ENCODE results near the gene ATP11A.

ATP11A gene

GRCh38 chr13:112902669-112903068 lies 212.8 kb downstream of the ATP11A start:
- Histone ChIP-seq H3K9me3 (ENCODE audit: insufficient read depth, low read length) (peaks cover 23% of the 10 kb centered on the region), H3K4me3 (ENCODE audit: insufficient read length, low read depth) (no peak overlapping the region), H3K27me3 (ENCODE audit: insufficient read depth, insufficient read length) (no peaks in the 10 kb centered on the region), H3K9ac (ENCODE audit: insufficient read length, low read depth) (no peak overlapping the region), H3K4me1 (ENCODE audit: insufficient read depth, insufficient read length) (peaks cover 12% of the 10 kb centered on the region), H3K36me3 (ENCODE audit: insufficient read depth, insufficient read length, low read length) (no peaks in the 10 kb centered on the region)
- TF ChIP-seq ZNF274 (IDR thresholded peaks at IDR 0.05; ENCODE audit: low read depth, low read length) (no peak), SUZ12 (IDR thresholded peaks at IDR 0.05; ENCODE audit: extremely low read depth, insufficient read depth, insufficient read length) (no peak), YY1 (IDR thresholded peaks at IDR 0.05; ENCODE audit: insufficient read depth, insufficient read length) (no peak)
- DNase-seq (ENCODE audit: low read depth, low spot score): no peak

GRCh38 chr13:112903071-112903577 lies 213.3 kb downstream of the ATP11A start:
- no peak for TF ChIP-seq YY1 (IDR thresholded peaks at IDR 0.05; ENCODE audit: insufficient read depth, insufficient read length)
- TF ChIP-seq SUZ12 (IDR thresholded peaks at IDR 0.05; ENCODE audit: extremely low read depth, insufficient read depth, insufficient read length): no peak
- no peak for TF ChIP-seq ZNF274 (IDR thresholded peaks at IDR 0.05; ENCODE audit: low read depth, low read length)
- no peak overlapping the region for H3K4me3 ChIP-seq (ENCODE audit: insufficient read length, low read depth)
- H3K4me1 ChIP-seq (ENCODE audit: insufficient read depth, insufficient read length): peaks cover 12% of the 10 kb centered on the region
- H3K9me3 ChIP-seq (ENCODE audit: insufficient read depth, low read length): peaks cover 23% of the 10 kb centered on the region
- no peak overlapping the region for H3K9ac ChIP-seq (ENCODE audit: insufficient read length, low read depth)
- H3K27me3 ChIP-seq (ENCODE audit: insufficient read depth, insufficient read length): no peaks in the 10 kb centered on the region
- DNase-seq (ENCODE audit: low read depth, low spot score): no peak
- no peaks in the 10 kb centered on the region for H3K36me3 ChIP-seq (ENCODE audit: insufficient read depth, insufficient read length, low read length)

GRCh38 chr13:112903606-112904195 lies 213.9 kb downstream of the ATP11A start:
- peaks cover 23% of the 10 kb centered on the region for H3K9me3 ChIP-seq (ENCODE audit: insufficient read depth, low read length)
- peaks cover 12% of the 10 kb centered on the region for H3K4me1 ChIP-seq (ENCODE audit: insufficient read depth, insufficient read length)
- no peak overlapping the region for H3K9ac ChIP-seq (ENCODE audit: insufficient read length, low read depth)
- H3K36me3 ChIP-seq (ENCODE audit: insufficient read depth, insufficient read length, low read length): no peaks in the 10 kb centered on the region
- H3K4me3 ChIP-seq (ENCODE audit: insufficient read length, low read depth): no peak overlapping the region
- H3K27me3 ChIP-seq (ENCODE audit: insufficient read depth, insufficient read length): no peaks in the 10 kb centered on the region
- no peak for DNase-seq (ENCODE audit: low read depth, low spot score)
- TF ChIP-seq SUZ12 (IDR thresholded peaks at IDR 0.05; ENCODE audit: extremely low read depth, insufficient read depth, insufficient read length) (no peak), ZNF274 (IDR thresholded peaks at IDR 0.05; ENCODE audit: low read depth, low read length) (no peak), YY1 (IDR thresholded peaks at IDR 0.05; ENCODE audit: insufficient read depth, insufficient read length) (no peak)

- peaks cover 23% of the 10 kb centered on the region for H3K9me3 ChIP-seq (ENCODE audit: insufficient read depth, low read length)
- H3K4me3 ChIP-seq (ENCODE audit: insufficient read length, low read depth): no peak overlapping the region
- H3K27me3 ChIP-seq (ENCODE audit: insufficient read depth, insufficient read length): no peaks in the 10 kb centered on the region
- no peak for TF ChIP-seq SUZ12 (IDR thresholded peaks at IDR 0.05; ENCODE audit: extremely low read depth, insufficient read depth, insufficient read length)
- TF ChIP-seq ZNF274 (IDR thresholded peaks at IDR 0.05; ENCODE audit: low read depth, low read length): no peak
- no peak for TF ChIP-seq YY1 (IDR thresholded peaks at IDR 0.05; ENCODE audit: insufficient read depth, insufficient read length)
- no peaks in the 10 kb centered on the region for H3K36me3 ChIP-seq (ENCODE audit: insufficient read depth, insufficient read length, low read length)
- peaks cover 12% of the 10 kb centered on the region for H3K4me1 ChIP-seq (ENCODE audit: insufficient read depth, insufficient read length)
- no peak overlapping the region for H3K9ac ChIP-seq (ENCODE audit: insufficient read length, low read depth)
- DNase-seq (ENCODE audit: low read depth, low spot score): no peak
Observed at GRCh38 chr13:112904436-112904960, 214.7 kb downstream of the ATP11A start.

- H3K4me3 ChIP-seq (ENCODE audit: insufficient read length, low read depth): no peak overlapping the region
- no peak for DNase-seq (ENCODE audit: low read depth, low spot score)
- H3K36me3 ChIP-seq (ENCODE audit: insufficient read depth, insufficient read length, low read length): no peaks in the 10 kb centered on the region
- H3K27me3 ChIP-seq (ENCODE audit: insufficient read depth, insufficient read length): no peaks in the 10 kb centered on the region
- TF ChIP-seq ZNF274 (IDR thresholded peaks at IDR 0.05; ENCODE audit: low read depth, low read length) (no peak), YY1 (IDR thresholded peaks at IDR 0.05; ENCODE audit: insufficient read depth, insufficient read length) (no peak), SUZ12 (IDR thresholded peaks at IDR 0.05; ENCODE audit: extremely low read depth, insufficient read depth, insufficient read length) (no peak)
- peaks cover 23% of the 10 kb centered on the region for H3K9me3 ChIP-seq (ENCODE audit: insufficient read depth, low read length)
- no peak overlapping the region for H3K9ac ChIP-seq (ENCODE audit: insufficient read length, low read depth)
- peaks cover 12% of the 10 kb centered on the region for H3K4me1 ChIP-seq (ENCODE audit: insufficient read depth, insufficient read length)
Observed at GRCh38 chr13:112905086-112905485, 215.2 kb downstream of the ATP11A start.

- Histone ChIP-seq H3K27me3 (ENCODE audit: insufficient read depth, insufficient read length) (no peaks in the 10 kb centered on the region), H3K4me3 (ENCODE audit: insufficient read length, low read depth) (no peak overlapping the region), H3K9me3 (ENCODE audit: insufficient read depth, low read length) (peaks cover 23% of the 10 kb centered on the region), H3K36me3 (ENCODE audit: insufficient read depth, insufficient read length, low read length) (no peaks in the 10 kb centered on the region), H3K4me1 (ENCODE audit: insufficient read depth, insufficient read length) (peaks cover 8% of the 10 kb centered on the region), H3K9ac (ENCODE audit: insufficient read length, low read depth) (no peak overlapping the region)
- no peak for TF ChIP-seq SUZ12 (IDR thresholded peaks at IDR 0.05; ENCODE audit: extremely low read depth, insufficient read depth, insufficient read length)
- no peak for DNase-seq (ENCODE audit: low read depth, low spot score)
Observed at GRCh38 chr13:112905619-112905989, 215.8 kb downstream of the ATP11A start.

- peak; percentile 92 for DNase-seq (ENCODE audit: low read depth, low spot score)
- H3K9ac ChIP-seq (ENCODE audit: insufficient read length, low read depth): no peak overlapping the region
- peaks cover 7% of the 10 kb centered on the region for H3K4me1 ChIP-seq (ENCODE audit: insufficient read depth, insufficient read length)
- no peaks in the 10 kb centered on the region for H3K27me3 ChIP-seq (ENCODE audit: insufficient read depth, insufficient read length)
- peaks cover 23% of the 10 kb centered on the region for H3K9me3 ChIP-seq (ENCODE audit: insufficient read depth, low read length)
- no peaks in the 10 kb centered on the region for H3K36me3 ChIP-seq (ENCODE audit: insufficient read depth, insufficient read length, low read length)
- no peak overlapping the region for H3K4me3 ChIP-seq (ENCODE audit: insufficient read length, low read depth)
- no peak for TF ChIP-seq YY1 (IDR thresholded peaks at IDR 0.05; ENCODE audit: insufficient read depth, insufficient read length)
- no peak for TF ChIP-seq SUZ12 (IDR thresholded peaks at IDR 0.05; ENCODE audit: extremely low read depth, insufficient read depth, insufficient read length)
- no peak for TF ChIP-seq ZNF274 (IDR thresholded peaks at IDR 0.05; ENCODE audit: low read depth, low read length)
Observed at GRCh38 chr13:112905990-112906641, 216.3 kb downstream of the ATP11A start.

Measured in NT2/D1 (cell line).